ENCODE measurements around the gene LASP1. TPM values are rescaled to one million over a fixed set of nuclear protein-coding genes. Genes with fewer than 3 reads are reported as not detected.
A peak's percentile ranks its signal among the peaks of the same experiment; 100 is the strongest.

The LASP1 gene
- total RNA-seq, 1 donor from 2014 or later: 87.4 TPM

GRCh38 chr17:38885044-38885727 lies 15.3 kb downstream of the LASP1 start:
- no peaks in the 10 kb centered on the region for H3K36me3 Mint-ChIP-seq (ENCODE audit: low read depth)
- peak overlapping the region; percentile 8 for H3K27ac Mint-ChIP-seq (ENCODE audit: unreplicated experiment)
- TF ChIP-seq CTCF (conservative IDR thresholded peaks at IDR 0.05): no peak
- DNase-seq (ENCODE audit: low read depth, low spot score): no peak
- H3K9me3 Mint-ChIP-seq: no peaks in the 10 kb centered on the region
- peaks cover 49% of the 10 kb centered on the region for H3K4me1 Mint-ChIP-seq
- no peaks in the 10 kb centered on the region for H3K27me3 Mint-ChIP-seq (ENCODE audit: low read depth)
- peak overlapping the region; percentile 51 for H3K4me3 Mint-ChIP-seq

GRCh38 chr17:38885728-38886642 lies 16.1 kb downstream of the LASP1 start:
- Mint-ChIP-seq H3K27ac (ENCODE audit: unreplicated experiment) (peak overlapping the region; percentile 8), H3K4me3 (peak overlapping the region; percentile 36), H3K36me3 (ENCODE audit: low read depth) (no peaks in the 10 kb centered on the region), H3K4me1 (peaks cover 44% of the 10 kb centered on the region), H3K27me3 (ENCODE audit: low read depth) (no peaks in the 10 kb centered on the region), H3K9me3 (no peaks in the 10 kb centered on the region)
- DNase-seq (ENCODE audit: low read depth, low spot score): peak; percentile 56
- TF ChIP-seq CTCF (conservative IDR thresholded peaks at IDR 0.05): no peak

- no peak overlapping the region for H3K27ac Mint-ChIP-seq (ENCODE audit: unreplicated experiment)
- H3K9me3 Mint-ChIP-seq: no peaks in the 10 kb centered on the region
- TF ChIP-seq CTCF (conservative IDR thresholded peaks at IDR 0.05): no peak
- no peak overlapping the region for H3K4me3 Mint-ChIP-seq
- DNase-seq (ENCODE audit: low read depth, low spot score): no peak
- H3K27me3 Mint-ChIP-seq (ENCODE audit: low read depth): no peaks in the 10 kb centered on the region
- peaks cover 39% of the 10 kb centered on the region for H3K4me1 Mint-ChIP-seq
- no peaks in the 10 kb centered on the region for H3K36me3 Mint-ChIP-seq (ENCODE audit: low read depth)
Measured at GRCh38 chr17:38886643-38887010, 16.8 kb downstream of the LASP1 start.

- Mint-ChIP-seq H3K27ac (ENCODE audit: unreplicated experiment) (peak overlapping the region; percentile 57), H3K4me3 (no peak overlapping the region), H3K36me3 (ENCODE audit: low read depth) (no peaks in the 10 kb centered on the region), H3K9me3 (no peaks in the 10 kb centered on the region), H3K27me3 (ENCODE audit: low read depth) (no peaks in the 10 kb centered on the region), H3K4me1 (peaks cover 19% of the 10 kb centered on the region)
- DNase-seq (ENCODE audit: low read depth, low spot score): no peak
- no peak for TF ChIP-seq CTCF (conservative IDR thresholded peaks at IDR 0.05)
Measured at GRCh38 chr17:38888842-38889241, 19.0 kb downstream of the LASP1 start.

- H3K36me3 Mint-ChIP-seq (ENCODE audit: low read depth): no peaks in the 10 kb centered on the region
- H3K27me3 Mint-ChIP-seq (ENCODE audit: low read depth): no peaks in the 10 kb centered on the region
- H3K9me3 Mint-ChIP-seq: no peaks in the 10 kb centered on the region
- TF ChIP-seq CTCF (conservative IDR thresholded peaks at IDR 0.05): no peak
- DNase-seq (ENCODE audit: low read depth, low spot score): no peak
- peaks cover 20% of the 10 kb centered on the region for H3K4me1 Mint-ChIP-seq
- no peak overlapping the region for H3K27ac Mint-ChIP-seq (ENCODE audit: unreplicated experiment)
- H3K4me3 Mint-ChIP-seq: no peak overlapping the region
Measured at GRCh38 chr17:38889745-38890409, 20.0 kb downstream of the LASP1 start.

Measured in neural crest cell (in vitro differentiated cells).